Smooth muscle cell (in vitro differentiated cells): ENCODE results near the gene PMFBP1. TPM values are rescaled to one million over a fixed set of nuclear protein-coding genes. Genes with fewer than 3 reads are reported as not detected.

Source experiments
- DNase-seq: peaks from one replicate; lab custom pipeline; 2025; ENCODE audit not compliant: unreplicated experiment; lab: John Stamatoyannopoulos, UW
- H2AFZ ChIP-seq: fragments of 200-600 bp; sonication (generic); 2 replicates; pipeline ENCODE4 v1.6.0; 2016; ENCODE audit warnings: antibody characterized with exemption, low read depth, mild to moderate bottlenecking
- H3F3A ChIP-seq: fragments of 200-600 bp; sonication (generic); 2 replicates; pipeline ENCODE4 v1.6.0; 2017; ENCODE audit warnings: antibody characterized with exemption, low read depth
- H3K27ac ChIP-seq: fragments of 200-600 bp; sonication (generic); 2 replicates; pipeline ENCODE4 v1.5.1; 2016; ENCODE audit warnings: low read depth, mild to moderate bottlenecking
- H3K27me3 ChIP-seq: fragments of 200-600 bp; sonication (generic); 2 replicates; pipeline ENCODE4 v1.6.1; 2016; ENCODE audit warnings: low read depth, mild to moderate bottlenecking
- H3K36me3 ChIP-seq: fragments of 200-600 bp; sonication (generic); 2 replicates; pipeline ENCODE4 v1.5.1; 2016; ENCODE audit warnings: low read depth
- H3K4me1 ChIP-seq: fragments of 200-600 bp; sonication (generic); 2 replicates; pipeline ENCODE4 v1.5.1; 2016; ENCODE audit warnings: low read depth
- H3K4me2 ChIP-seq: fragments of 200-600 bp; sonication (generic); 2 replicates; pipeline ENCODE4 v1.6.0; 2016; ENCODE audit warnings: mild to moderate bottlenecking
- H3K4me3 ChIP-seq: fragments of 200-600 bp; sonication (generic); 2 replicates; pipeline ENCODE4 v1.5.1; 2016; ENCODE audit warnings: mild to moderate bottlenecking
- H3K79me2 ChIP-seq: fragments of 200-600 bp; sonication (generic); 2 replicates; pipeline ENCODE4 v1.6.0; 2016; ENCODE audit warnings: low read depth, mild to moderate bottlenecking
- H3K9ac ChIP-seq: fragments of 200-600 bp; sonication (generic); 2 replicates; pipeline ENCODE4 v1.6.0; 2016; ENCODE audit warnings: low read depth
- H3K9me3 ChIP-seq: fragments of 200-600 bp; sonication (generic); replicated peaks from 2 replicates; pipeline ENCODE4 v1.5.1; 2016; ENCODE audit warnings: low read depth
- H4K20me1 ChIP-seq: fragments of 200-600 bp; sonication (generic); 2 replicates; pipeline ENCODE4 v1.6.0; 2016; ENCODE audit warnings: low read depth
- CTCF ChIP-seq: fragments of 200-600 bp; sonication (generic); IDR thresholded peaks from 2 replicates; pipeline ENCODE4 v1.5.1; 2017; ENCODE audit warnings: borderline replicate concordance, mild to moderate bottlenecking, antibody characterized with exemption; ENCODE audit not compliant: insufficient read depth, poor library complexity, severe bottlenecking
- WGBS: methylation state at CpG from one replicate; pipeline ENCODE4 v1.1.7; 2016; ENCODE audit warnings: low lambda C conversion rate; 5-methylcytosine and 5-hydroxymethylcytosine counted together
- polyA plus RNA-seq: library from polyadenylated mRNA; unstranded; fragments of >200 nt; fragmentation: Nextera tagmentation; extraction: Ambion mirVana; gene quantifications from 2 replicates; pipeline ENCODE4 v1.2.1, GENCODE V29; 2016
- total RNA-seq: library from RNA; depleted of rRNA; stranded (reverse); fragments of >200 nt; gene quantifications from 2 replicates; pipeline ENCODE4 v1.2.3, GENCODE V29; 2014

Gene PMFBP1
- total and polyA plus RNA-seq, 2 experiments from 2014 or later: 0.31 to 0.80 TPM

GRCh38 chr16:72113616-72113945, 58.4 kb downstream of the PMFBP1 start:
- H3K4me1 ChIP-seq: no peaks in the 10 kb centered on the region
- H3K79me2 ChIP-seq: no peaks in the 10 kb centered on the region
- H3K36me3 ChIP-seq: peaks cover 6% of the 10 kb centered on the region
- peaks cover 3% of the 10 kb centered on the region for H3F3A ChIP-seq
- H2AFZ ChIP-seq: no peak overlapping the region
- TF ChIP-seq CTCF: no peak
- H3K9me3 ChIP-seq: no peaks in the 10 kb centered on the region
- H3K27me3 ChIP-seq: no peaks in the 10 kb centered on the region
- H3K4me2 ChIP-seq: no peak overlapping the region
- H3K9ac ChIP-seq: no peak overlapping the region
- H4K20me1 ChIP-seq: no peaks in the 10 kb centered on the region
- H3K4me3 ChIP-seq: no peak overlapping the region
- DNase-seq: no peak
- no peak overlapping the region for H3K27ac ChIP-seq

DNA sequence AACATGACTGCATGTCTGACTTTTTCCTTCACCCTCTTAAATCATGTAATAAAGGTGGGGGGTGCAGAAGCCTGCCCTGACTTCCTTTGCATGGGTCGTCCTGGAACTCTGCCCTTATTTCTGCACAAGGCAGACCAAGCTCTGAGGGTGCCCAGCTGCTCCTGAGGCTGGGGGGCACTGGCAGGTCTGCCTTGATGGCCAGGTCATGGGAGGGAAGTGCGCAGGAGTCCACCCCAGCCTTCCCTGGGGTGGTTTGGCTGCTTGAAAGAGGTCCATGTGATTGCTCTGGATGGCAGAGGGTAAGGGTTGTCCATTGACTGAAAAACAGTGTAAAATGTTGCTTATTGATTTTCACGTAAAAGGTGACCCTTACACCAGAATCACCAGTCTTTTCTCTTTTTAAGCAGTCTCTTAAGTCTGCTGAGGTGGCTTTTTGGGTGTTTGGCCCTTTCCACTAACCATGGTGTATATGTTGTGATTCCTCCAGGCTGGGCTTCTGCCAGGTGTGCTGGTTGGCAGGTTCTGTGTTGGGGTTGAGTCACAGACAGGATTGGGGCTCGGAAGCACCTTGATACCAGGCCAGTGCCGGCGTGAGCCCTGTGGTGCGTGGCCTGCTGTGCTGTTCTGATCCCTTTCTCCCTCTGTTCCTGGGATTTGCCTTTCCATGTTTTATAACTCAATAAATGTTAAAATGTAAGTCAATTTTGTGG, 58.9 kb downstream of the PMFBP1 start:
- Histone ChIP-seq H2AFZ (no peak overlapping the region), H3K4me2 (no peak overlapping the region), H3K9ac (no peak overlapping the region), H3K4me3 (no peak overlapping the region), H3K9me3 (no peaks in the 10 kb centered on the region), H3F3A (peaks cover 3% of the 10 kb centered on the region), H3K27ac (no peak overlapping the region), H3K4me1 (no peaks in the 10 kb centered on the region), H4K20me1 (no peaks in the 10 kb centered on the region), H3K36me3 (peaks cover 6% of the 10 kb centered on the region), H3K27me3 (no peaks in the 10 kb centered on the region), H3K79me2 (no peaks in the 10 kb centered on the region)
- WGBS: 97% methylated on average over 7 of the region's 7 CpGs
- DNase-seq: no peak
- TF ChIP-seq CTCF: no peak

GRCh38 chr16:72112452-72112792, 59.5 kb downstream of the PMFBP1 start:
- WGBS: 98% methylated on average over 15 of the region's 15 CpGs
- H3K9me3 ChIP-seq: no peaks in the 10 kb centered on the region
- no peak overlapping the region for H3K4me2 ChIP-seq
- no peaks in the 10 kb centered on the region for H3K4me1 ChIP-seq
- DNase-seq: no peak
- no peak overlapping the region for H3K27ac ChIP-seq
- no peak overlapping the region for H3K9ac ChIP-seq
- no peak overlapping the region for H3K4me3 ChIP-seq
- peaks cover 6% of the 10 kb centered on the region for H3K36me3 ChIP-seq
- no peaks in the 10 kb centered on the region for H3K79me2 ChIP-seq
- H3F3A ChIP-seq: peaks cover 3% of the 10 kb centered on the region
- no peak overlapping the region for H2AFZ ChIP-seq
- no peak for TF ChIP-seq CTCF
- H3K27me3 ChIP-seq: no peaks in the 10 kb centered on the region
- H4K20me1 ChIP-seq: no peaks in the 10 kb centered on the region

- no peak for DNase-seq
- Histone ChIP-seq H3K27me3 (no peaks in the 10 kb centered on the region), H3K36me3 (peaks cover 10% of the 10 kb centered on the region), H4K20me1 (no peaks in the 10 kb centered on the region), H3K27ac (no peak overlapping the region), H3K9ac (no peak overlapping the region), H2AFZ (no peak overlapping the region), H3K4me2 (no peak overlapping the region), H3K4me1 (no peaks in the 10 kb centered on the region), H3K4me3 (no peak overlapping the region), H3K9me3 (no peaks in the 10 kb centered on the region), H3K79me2 (no peaks in the 10 kb centered on the region), H3F3A (peaks cover 3% of the 10 kb centered on the region)
- WGBS: 82% methylated on average over 19 of the region's 19 CpGs
- no peak for TF ChIP-seq CTCF
These were observed 60.1 kb downstream of the PMFBP1 start for GRCh38 chr16:72111657-72112451.
